ENCODE results near the gene PTPN1. TPM values are rescaled to one million over a fixed set of nuclear protein-coding genes. Genes with fewer than 3 reads are reported as not detected.
A peak's percentile ranks its signal among the peaks of the same experiment; 100 is the strongest.
"Not testable (repeated sequence)": the region's sequence is repeated elsewhere in the genome, so short reads cannot be mapped to it uniquely, and the experiment has no call there.

PTPN1 gene
- polyA plus RNA-seq, 4 donors: 6.5 to 18.0 (median 12.6) TPM

DNA sequence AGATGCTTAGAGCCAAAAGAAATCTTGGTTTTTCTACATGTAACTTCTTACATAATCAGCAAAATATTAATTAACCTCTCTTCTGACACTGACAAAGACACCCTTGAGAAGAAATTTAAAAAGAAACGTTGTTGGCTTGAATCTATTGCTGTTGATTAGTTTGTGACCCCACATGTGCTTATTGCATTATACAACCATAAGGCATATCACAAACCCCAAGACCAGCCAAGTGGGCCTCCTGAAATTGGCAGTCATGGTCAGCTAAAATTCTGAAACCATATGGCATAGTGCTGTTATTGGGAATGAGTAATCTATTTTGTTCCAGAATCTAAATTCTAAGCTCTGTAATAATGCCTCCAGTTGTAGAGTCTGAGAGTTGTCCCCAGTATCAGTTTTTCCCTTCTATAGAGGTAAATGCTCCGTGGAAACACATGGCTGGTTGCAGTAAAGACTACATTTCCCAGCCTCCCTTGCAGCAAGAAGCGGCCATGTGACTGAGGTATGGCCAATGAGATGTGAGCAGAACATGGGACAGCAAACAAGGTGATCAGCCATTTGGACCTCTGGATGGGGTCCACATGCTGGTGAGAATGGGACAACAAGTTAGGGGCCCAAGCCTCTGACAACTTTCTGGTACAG is 42.3 kb upstream of the PTPN1 start:
- FAIRE-seq: no peak
- Histone ChIP-seq H3K4me3 (ENCODE audit: low read depth in 1 of 3, low read length in 3 of 3) (no peak overlapping the region), H3K4me1 (ENCODE audit: control insufficient read depth in 3 of 3, insufficient read depth in 2 of 3, low read depth in 1 of 3, low read length in 2 of 3) (peaks cover 0 to 6% (median 5%) of the 10 kb centered on the region in 3 donors), H3K9me3 (ENCODE audit: control insufficient read depth in 2 of 2, insufficient read depth in 1 of 2, low read depth in 1 of 2, low read length in 1 of 2) (no peaks in the 10 kb centered on the region), H3K36me3 (ENCODE audit: control insufficient read depth in 3 of 3, insufficient read depth in 2 of 3, low read depth in 1 of 3, low read length in 3 of 3) (no peaks in the 10 kb centered on the region), H3K27me3 (ENCODE audit: control insufficient read depth in 3 of 3, insufficient read depth in 3 of 3, low read length in 3 of 3) (no peaks in the 10 kb centered on the region), H3K27ac (ENCODE audit: low read depth in 1 of 3, low read length in 2 of 3) (no peak overlapping the region)
- DNase-seq: peak in 1 of 2 donors; percentile 60
- WGBS, 3 donors: 65 to 69% (median 66%) methylated on average over 3 of the region's 3 CpGs

DNA sequence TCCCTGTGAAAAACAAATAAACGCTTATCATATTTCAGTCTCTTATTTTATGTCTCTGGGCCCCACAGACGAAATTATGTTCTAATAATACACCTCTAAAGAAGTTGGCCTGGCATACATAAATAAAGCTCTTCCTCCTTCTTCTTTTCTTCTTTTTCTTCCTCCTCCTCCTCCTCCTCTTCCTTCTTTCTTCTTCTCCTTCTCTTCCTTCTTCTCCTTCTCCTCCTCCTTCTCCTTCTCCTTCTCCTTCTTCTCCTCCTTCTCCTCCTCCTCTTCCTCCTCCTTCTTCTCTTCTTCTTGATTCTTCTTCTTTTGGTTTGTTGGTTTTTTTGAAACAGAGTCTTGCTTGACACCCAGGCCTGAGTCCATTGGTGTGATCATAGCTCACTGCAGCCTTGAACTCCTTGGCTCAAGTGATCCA is 41.8 kb upstream of the PTPN1 start:
- H3K27me3 ChIP-seq (ENCODE audit: control insufficient read depth in 3 of 3, insufficient read depth in 3 of 3, low read length in 3 of 3): no peaks in the 10 kb centered on the region
- H3K4me1 ChIP-seq (ENCODE audit: control insufficient read depth in 3 of 3, insufficient read depth in 2 of 3, low read depth in 1 of 3, low read length in 2 of 3): peaks cover 0 to 6% (median 5%) of the 10 kb centered on the region in 3 donors
- H3K9me3 ChIP-seq (ENCODE audit: control insufficient read depth in 2 of 2, insufficient read depth in 1 of 2, low read depth in 1 of 2, low read length in 1 of 2): no peaks in the 10 kb centered on the region
- no peak for FAIRE-seq
- H3K4me3 ChIP-seq (ENCODE audit: low read depth in 1 of 3, low read length in 3 of 3): no peak overlapping the region
- no peak for DNase-seq
- no peaks in the 10 kb centered on the region for H3K36me3 ChIP-seq (ENCODE audit: control insufficient read depth in 3 of 3, insufficient read depth in 2 of 3, low read depth in 1 of 3, low read length in 3 of 3)
- 66 to 79% (median 71%) methylated on average over 2 of the region's 2 CpGs for WGBS, 3 donors
- no peak overlapping the region for H3K27ac ChIP-seq (ENCODE audit: low read depth in 1 of 3, low read length in 2 of 3)

DNA sequence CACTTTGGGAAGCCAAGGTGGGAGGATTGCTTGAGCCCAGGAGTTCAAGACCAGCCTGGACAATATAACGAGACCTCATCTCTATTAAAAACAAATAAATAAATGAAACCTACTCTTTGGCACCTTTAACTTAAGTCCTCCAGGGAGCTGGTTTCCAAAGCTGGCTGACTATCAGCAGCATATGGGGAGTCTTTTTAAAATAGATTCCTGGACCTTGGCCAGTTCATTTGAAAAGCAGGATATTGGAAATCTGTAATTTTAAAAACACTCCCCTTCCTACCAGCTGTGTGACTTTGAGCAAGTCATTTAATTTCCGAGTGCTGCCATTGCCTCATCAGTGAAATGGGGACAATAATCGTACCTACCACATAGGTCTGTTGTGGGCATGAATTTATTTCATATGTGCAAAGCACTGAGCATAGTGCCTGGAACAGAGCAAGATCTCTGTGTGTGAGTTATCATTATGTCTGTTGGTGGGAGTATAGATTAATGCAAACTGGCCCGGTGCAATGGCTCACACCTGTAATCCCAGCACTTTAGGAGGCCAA is 40.9 kb upstream of the PTPN1 start:
- DNase-seq (no peak), FAIRE-seq (no peak)
- H3K4me1 ChIP-seq (ENCODE audit: control insufficient read depth in 3 of 3, insufficient read depth in 2 of 3, low read depth in 1 of 3, low read length in 2 of 3): peaks cover 0 to 6% (median 2%) of the 10 kb centered on the region in 3 donors
- no peaks in the 10 kb centered on the region for H3K36me3 ChIP-seq (ENCODE audit: control insufficient read depth in 3 of 3, insufficient read depth in 2 of 3, low read depth in 1 of 3, low read length in 3 of 3)
- no peaks in the 10 kb centered on the region for H3K9me3 ChIP-seq (ENCODE audit: control insufficient read depth in 2 of 2, insufficient read depth in 1 of 2, low read depth in 1 of 2, low read length in 1 of 2)
- H3K4me3 ChIP-seq (ENCODE audit: low read depth in 1 of 3, low read length in 3 of 3): no peak overlapping the region
- no peaks in the 10 kb centered on the region for H3K27me3 ChIP-seq (ENCODE audit: control insufficient read depth in 3 of 3, insufficient read depth in 3 of 3, low read length in 3 of 3)
- no peak overlapping the region for H3K27ac ChIP-seq (ENCODE audit: low read depth in 1 of 3, low read length in 2 of 3)
- 87 to 90% (median 90%) methylated on average over 4 of the region's 4 CpGs for WGBS, 3 donors

DNA sequence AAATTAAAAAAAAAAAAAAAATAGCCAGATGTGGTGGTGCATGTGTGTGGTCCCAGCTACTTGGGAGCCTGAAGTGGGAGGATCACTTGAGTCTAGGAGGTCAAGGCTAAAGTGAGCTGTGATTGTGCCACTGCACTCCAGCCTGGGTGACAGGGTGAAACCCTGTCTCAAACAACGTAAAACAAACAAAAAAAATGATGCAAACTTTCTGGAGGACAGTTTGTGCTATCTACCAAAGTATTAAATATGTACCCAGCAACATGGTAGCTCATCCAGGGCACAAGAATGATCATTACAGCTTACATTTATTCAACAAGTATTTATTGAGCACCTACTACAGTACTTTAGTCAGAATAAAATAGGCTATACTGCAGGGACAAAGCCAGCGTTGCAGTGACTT is 40.4 kb upstream of the PTPN1 start:
- no peaks in the 10 kb centered on the region for H3K27me3 ChIP-seq (ENCODE audit: control insufficient read depth in 3 of 3, insufficient read depth in 3 of 3, low read length in 3 of 3)
- FAIRE-seq: no peak
- no peak overlapping the region for H3K27ac ChIP-seq (ENCODE audit: low read depth in 1 of 3, low read length in 2 of 3)
- H3K4me3 ChIP-seq (ENCODE audit: low read depth in 1 of 3, low read length in 3 of 3): no peak overlapping the region
- WGBS, 3 donors: 76 to 90% (median 84%) methylated on average over 2 of the region's 2 CpGs
- no peaks in the 10 kb centered on the region for H3K36me3 ChIP-seq (ENCODE audit: control insufficient read depth in 3 of 3, insufficient read depth in 2 of 3, low read depth in 1 of 3, low read length in 3 of 3)
- peaks cover 0 to 6% (median 0%) of the 10 kb centered on the region in 3 donors for H3K4me1 ChIP-seq (ENCODE audit: control insufficient read depth in 3 of 3, insufficient read depth in 2 of 3, low read depth in 1 of 3, low read length in 2 of 3)
- no peaks in the 10 kb centered on the region for H3K9me3 ChIP-seq (ENCODE audit: control insufficient read depth in 2 of 2, insufficient read depth in 1 of 2, low read depth in 1 of 2, low read length in 1 of 2)
- no peak for DNase-seq

DNA sequence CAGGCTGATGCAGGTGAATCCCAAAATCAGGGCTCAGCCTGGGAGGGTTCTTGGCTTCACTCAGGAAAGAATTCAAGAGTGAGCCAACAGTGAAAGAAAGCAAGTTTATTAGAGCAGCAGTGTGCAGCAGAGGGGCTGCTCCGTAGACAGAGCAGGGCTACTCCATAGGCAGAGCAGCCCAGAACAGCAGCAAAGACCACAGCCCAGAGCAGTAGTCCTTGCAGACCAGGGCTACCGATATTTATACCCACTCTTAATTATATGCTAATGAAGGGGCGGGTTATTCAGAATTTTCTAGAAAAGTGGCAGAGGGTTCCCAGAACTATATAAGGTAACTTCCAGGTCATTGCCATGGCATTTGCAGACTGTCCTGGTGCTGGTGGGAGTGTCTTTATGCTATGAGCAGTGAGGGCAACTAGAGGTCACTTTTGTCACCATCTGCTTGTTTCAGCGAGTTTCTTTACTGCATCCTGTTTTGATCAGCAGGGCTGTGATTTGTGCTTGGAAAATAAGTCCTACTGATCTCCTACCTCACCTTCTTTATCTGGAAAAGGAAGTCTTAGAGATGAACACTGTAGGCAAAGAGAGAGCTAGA is 39.8 kb upstream of the PTPN1 start:
- FAIRE-seq: no peak
- peak overlapping the region in 1 of 3 donors; percentile 56 for H3K27ac ChIP-seq (ENCODE audit: low read depth in 1 of 3, low read length in 2 of 3)
- no peaks in the 10 kb centered on the region for H3K27me3 ChIP-seq (ENCODE audit: control insufficient read depth in 3 of 3, insufficient read depth in 3 of 3, low read length in 3 of 3)
- peaks cover 0 to 6% (median 0%) of the 10 kb centered on the region in 3 donors for H3K4me1 ChIP-seq (ENCODE audit: control insufficient read depth in 3 of 3, insufficient read depth in 2 of 3, low read depth in 1 of 3, low read length in 2 of 3)
- H3K9me3 ChIP-seq (ENCODE audit: control insufficient read depth in 2 of 2, insufficient read depth in 1 of 2, low read depth in 1 of 2, low read length in 1 of 2): no peaks in the 10 kb centered on the region
- no peaks in the 10 kb centered on the region for H3K36me3 ChIP-seq (ENCODE audit: control insufficient read depth in 3 of 3, insufficient read depth in 2 of 3, low read depth in 1 of 3, low read length in 3 of 3)
- H3K4me3 ChIP-seq (ENCODE audit: low read depth in 1 of 3, low read length in 3 of 3): no peak overlapping the region
- WGBS, 3 donors: 67 to 75% (median 68%) methylated on average over 4 of the region's 4 CpGs
- no peak for DNase-seq

DNA sequence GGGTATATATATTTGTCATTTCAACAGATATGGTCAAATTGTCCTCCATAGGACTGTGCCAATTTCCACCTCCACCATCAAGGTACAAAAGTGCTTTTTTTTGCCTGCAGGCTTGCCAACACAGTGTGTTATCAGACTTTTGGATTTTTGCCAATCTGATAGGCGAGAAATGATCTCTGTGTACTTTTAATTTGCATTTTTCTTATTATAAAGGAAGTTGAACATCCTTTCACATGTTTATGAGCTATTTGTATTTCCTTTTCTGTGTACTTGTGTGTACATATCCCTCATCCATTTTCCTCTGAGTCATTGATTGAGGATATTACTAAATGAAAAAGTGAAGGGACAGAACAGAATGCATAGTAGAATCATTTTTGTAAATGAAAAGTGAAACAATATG is 39.0 kb upstream of the PTPN1 start:
- no peak for FAIRE-seq

DNA sequence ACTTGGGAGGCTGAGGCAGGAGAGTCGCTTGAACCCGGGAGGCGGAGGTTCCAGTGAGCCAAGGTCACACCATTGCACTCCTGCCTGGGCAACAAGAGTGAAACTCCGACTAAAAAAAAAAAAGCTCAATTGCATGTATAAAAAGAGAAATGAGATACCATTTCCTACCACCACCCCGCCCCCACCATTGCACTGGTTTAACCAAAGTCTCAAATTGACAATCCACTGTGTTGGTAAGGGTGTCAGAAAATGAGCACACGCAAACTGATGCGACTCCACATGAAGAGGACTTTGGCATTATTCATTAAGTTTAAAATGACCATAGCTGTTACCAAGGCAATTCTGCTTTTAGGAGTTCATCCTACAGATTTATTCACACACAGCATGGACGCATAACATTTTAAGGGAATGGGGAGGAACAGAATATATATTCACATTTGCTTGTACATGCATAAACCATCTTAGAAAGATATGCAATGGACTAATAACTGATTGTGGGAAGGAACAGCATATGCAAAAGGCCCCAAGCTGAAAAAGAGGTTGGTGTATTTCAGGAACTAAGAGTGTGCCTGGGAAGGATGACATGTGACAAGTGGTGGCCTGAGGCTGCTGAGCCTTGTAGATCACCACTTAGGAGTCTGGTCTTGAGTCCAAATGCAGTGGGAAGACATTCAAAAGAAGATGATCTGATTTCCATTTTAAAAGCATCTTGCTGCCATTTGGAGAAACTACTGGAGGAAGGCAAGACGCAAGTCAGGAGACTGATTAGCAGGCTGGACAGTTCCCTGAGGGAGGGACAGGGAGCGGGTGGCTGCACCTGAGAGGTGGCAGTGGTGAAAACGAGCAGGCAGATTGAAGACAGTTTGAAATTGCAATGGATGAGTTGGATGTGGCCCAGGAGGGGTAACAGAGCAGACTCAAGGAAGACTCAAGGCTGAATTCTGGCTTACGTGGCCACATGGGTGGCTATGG is 37.2 kb upstream of the PTPN1 start:
- H3K27ac ChIP-seq (ENCODE audit: low read depth in 1 of 3, low read length in 2 of 3): no peak overlapping the region
- H3K9me3 ChIP-seq (ENCODE audit: control insufficient read depth in 2 of 2, insufficient read depth in 1 of 2, low read depth in 1 of 2, low read length in 1 of 2): no peaks in the 10 kb centered on the region
- WGBS, 3 donors: 83 to 88% (median 85%) methylated on average over 12 of the region's 12 CpGs
- DNase-seq (no peak), FAIRE-seq (no peak)
- H3K4me1 ChIP-seq (ENCODE audit: control insufficient read depth in 3 of 3, insufficient read depth in 2 of 3, low read depth in 1 of 3, low read length in 2 of 3): peaks cover 0 to 6% (median 4%) of the 10 kb centered on the region in 3 donors
- no peak overlapping the region for H3K4me3 ChIP-seq (ENCODE audit: low read depth in 1 of 3, low read length in 3 of 3)
- H3K27me3 ChIP-seq (ENCODE audit: control insufficient read depth in 3 of 3, insufficient read depth in 3 of 3, low read length in 3 of 3): no peaks in the 10 kb centered on the region
- no peaks in the 10 kb centered on the region for H3K36me3 ChIP-seq (ENCODE audit: control insufficient read depth in 3 of 3, insufficient read depth in 2 of 3, low read depth in 1 of 3, low read length in 3 of 3)

More for the DNA sequence above, 39.0 kb upstream of the PTPN1 start:
- no peaks in the 10 kb centered on the region for H3K9me3 ChIP-seq (ENCODE audit: control insufficient read depth in 2 of 2, insufficient read depth in 1 of 2, low read depth in 1 of 2, low read length in 1 of 2)
- peaks cover 0 to 6% (median 4%) of the 10 kb centered on the region in 3 donors for H3K4me1 ChIP-seq (ENCODE audit: control insufficient read depth in 3 of 3, insufficient read depth in 2 of 3, low read depth in 1 of 3, low read length in 2 of 3)
- no peaks in the 10 kb centered on the region for H3K27me3 ChIP-seq (ENCODE audit: control insufficient read depth in 3 of 3, insufficient read depth in 3 of 3, low read length in 3 of 3)
- H3K4me3 ChIP-seq (ENCODE audit: low read depth in 1 of 3, low read length in 3 of 3): no peak overlapping the region
- DNase-seq: peak in 1 of 2 donors; percentile 79
- WGBS, 3 donors: 0 to 48% (median 10%) methylated on average over 1 of the region's 1 CpG
- H3K36me3 ChIP-seq (ENCODE audit: control insufficient read depth in 3 of 3, insufficient read depth in 2 of 3, low read depth in 1 of 3, low read length in 3 of 3): no peaks in the 10 kb centered on the region
- no peak overlapping the region for H3K27ac ChIP-seq (ENCODE audit: low read depth in 1 of 3, low read length in 2 of 3)

DNA sequence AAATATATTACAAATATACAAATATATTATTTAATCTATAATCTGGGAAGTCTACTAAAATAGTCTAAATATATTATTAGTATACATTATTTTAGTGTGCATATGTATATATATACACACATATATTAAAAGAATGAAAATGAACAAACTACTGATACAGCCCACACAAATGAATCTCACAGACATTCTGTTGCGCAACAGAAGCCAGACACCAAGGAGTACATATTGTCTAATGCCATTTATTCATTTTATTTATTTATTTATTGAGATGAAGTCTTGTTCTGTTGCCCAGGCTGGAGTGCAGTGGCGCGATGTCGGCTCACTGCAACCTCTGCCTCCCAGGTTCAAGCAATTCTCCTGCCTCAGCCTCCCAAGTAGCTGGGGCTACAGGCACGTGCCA is 35.8 kb upstream of the PTPN1 start:
- H3K27me3 ChIP-seq (ENCODE audit: control insufficient read depth in 3 of 3, insufficient read depth in 3 of 3, low read length in 3 of 3); DNase-seq; H3K9me3 ChIP-seq (ENCODE audit: control insufficient read depth in 2 of 2, insufficient read depth in 1 of 2, low read depth in 1 of 2, low read length in 1 of 2); H3K27ac ChIP-seq (ENCODE audit: low read depth in 1 of 3, low read length in 2 of 3); H3K4me1 ChIP-seq (ENCODE audit: control insufficient read depth in 3 of 3, insufficient read depth in 2 of 3, low read depth in 1 of 3, low read length in 2 of 3); FAIRE-seq; H3K36me3 ChIP-seq (ENCODE audit: control insufficient read depth in 3 of 3, insufficient read depth in 2 of 3, low read depth in 1 of 3, low read length in 3 of 3); H3K4me3 ChIP-seq (ENCODE audit: low read depth in 1 of 3, low read length in 3 of 3): not testable (repeated sequence)
- 85 to 94% (median 94%) methylated on average over 5 of the region's 5 CpGs for WGBS, 3 donors
